HepG2 (cell line): ENCODE measurements around the gene RHBDF2. TPM values are rescaled to one million over a fixed set of nuclear protein-coding genes. Genes with fewer than 3 reads are reported as not detected.

Experiments used
- AGO2 ChIP-seq: fragments of 200-400 bp; formaldehyde crosslinking; optimal IDR thresholded peaks from 2 replicates; pipeline ENCODE3; 2017; ENCODE audit warnings: mild to moderate bottlenecking, low read depth, low read length, moderate library complexity
- BHLHE40 ChIP-seq: IDR thresholded peaks from 2 replicates; pipeline ENCODE4 v1.6.1; 2011; ENCODE audit warnings: low read length, improper control_type of control experiment
- BRD4 ChIP-seq: sonication (generic); formaldehyde crosslinking; IDR thresholded peaks from 2 replicates; pipeline ENCODE4 v1.4.0; 2020; ENCODE audit warnings: missing genetic modification reagents
- GLMP ChIP-seq: sonication (generic); formaldehyde crosslinking; IDR thresholded peaks from 2 replicates; pipeline ENCODE4 v1.9.0; 2021; ENCODE audit warnings: missing genetic modification reagents, mild to moderate bottlenecking, borderline replicate concordance
- HIC2 ChIP-seq: sonication (generic); formaldehyde crosslinking; IDR thresholded peaks from 2 replicates; pipeline ENCODE4 v1.9.0; 2022; ENCODE audit warnings: low read depth, missing genetic modification reagents
- KDM5B ChIP-seq: sonication (generic); formaldehyde crosslinking; IDR thresholded peaks from 2 replicates; pipeline ENCODE4 v1.4.0; 2020; ENCODE audit warnings: missing genetic modification reagents, mild to moderate bottlenecking, borderline replicate concordance
- KLF12 ChIP-seq: sonication (generic); formaldehyde crosslinking; IDR thresholded peaks from 2 replicates; pipeline ENCODE4 v1.4.0; 2020; ENCODE audit warnings: missing genetic modification reagents, borderline replicate concordance
- KLF13 ChIP-seq: sonication (generic); formaldehyde crosslinking; IDR thresholded peaks from 2 replicates; pipeline ENCODE4 v1.4.0; 2020; ENCODE audit warnings: mild to moderate bottlenecking, missing genetic modification reagents
- MBD4 ChIP-seq: IDR thresholded peaks from 2 replicates; pipeline ENCODE4 v1.6.1; 2012; ENCODE audit warnings: low read length, inconsistent platforms, borderline replicate concordance
- SAP130 ChIP-seq: IDR thresholded peaks from 2 replicates; pipeline ENCODE4 v1.6.1; 2016; ENCODE audit warnings: low read depth
- SMAD1 ChIP-seq: sonication (generic); formaldehyde crosslinking; IDR thresholded peaks from 2 replicates; pipeline ENCODE4 v1.4.0; 2020; ENCODE audit warnings: missing genetic modification reagents, low read depth, mild to moderate bottlenecking, borderline replicate concordance
- SMARCE1 ChIP-seq: fragments of 450-650 bp; IDR thresholded peaks from 2 replicates; pipeline ENCODE4 v1.6.1; 2017; ENCODE audit warnings: borderline replicate concordance
- TFDP2 ChIP-seq: sonication (generic); formaldehyde crosslinking; IDR thresholded peaks from 2 replicates; pipeline ENCODE4 v1.4.0; 2020; ENCODE audit warnings: missing genetic modification reagents
- TIGD3 ChIP-seq: sonication (generic); formaldehyde crosslinking; IDR thresholded peaks from 2 replicates; pipeline ENCODE4 v1.5.1; 2020; ENCODE audit warnings: mild to moderate bottlenecking, missing genetic modification reagents, borderline replicate concordance
- ZKSCAN5 ChIP-seq: sonication (generic); formaldehyde crosslinking; IDR thresholded peaks from 2 replicates; pipeline ENCODE4 v1.5.1; 2020; ENCODE audit warnings: mild to moderate bottlenecking, missing genetic modification reagents
- ZNF136 ChIP-seq: sonication (generic); formaldehyde crosslinking; IDR thresholded peaks from 2 replicates; pipeline ENCODE4 v1.8.1; 2022; ENCODE audit warnings: low read depth, mild to moderate bottlenecking, moderate library complexity, missing genetic modification reagents
- ZNF160 ChIP-seq: sonication (generic); formaldehyde crosslinking; IDR thresholded peaks from 2 replicates; pipeline ENCODE4 v1.8.0; 2022; ENCODE audit warnings: mild to moderate bottlenecking, inconsistent platforms, missing genetic modification reagents
- ZNF343 ChIP-seq: sonication (generic); formaldehyde crosslinking; IDR thresholded peaks from 2 replicates; pipeline ENCODE4 v1.4.0; 2020; ENCODE audit warnings: mild to moderate bottlenecking, missing genetic modification reagents
- ZNF660 ChIP-seq: sonication (generic); formaldehyde crosslinking; IDR thresholded peaks from 2 replicates; pipeline ENCODE4 v1.5.1; 2020; ENCODE audit warnings: mild to moderate bottlenecking, low read depth, missing genetic modification reagents, borderline replicate concordance
- ZNF670 ChIP-seq: sonication (generic); formaldehyde crosslinking; IDR thresholded peaks from 2 replicates; pipeline ENCODE4 v1.8.0; 2022; ENCODE audit warnings: mild to moderate bottlenecking, missing genetic modification reagents, borderline replicate concordance
- ZNF703 ChIP-seq: sonication (generic); formaldehyde crosslinking; IDR thresholded peaks from 2 replicates; pipeline ENCODE4 v1.5.1; 2020; ENCODE audit warnings: missing genetic modification reagents, mild to moderate bottlenecking, moderate library complexity, borderline replicate concordance
- ZNF775 ChIP-seq: sonication (generic); formaldehyde crosslinking; IDR thresholded peaks from 2 replicates; pipeline ENCODE4 v1.4.0; 2020; ENCODE audit warnings: missing genetic modification reagents, mild to moderate bottlenecking, moderate library complexity, borderline replicate concordance
- ZNF788 ChIP-seq: sonication (generic); formaldehyde crosslinking; IDR thresholded peaks from 2 replicates; pipeline ENCODE4 v1.5.0; 2020; ENCODE audit warnings: mild to moderate bottlenecking, missing genetic modification reagents, borderline replicate concordance
- ZNF878 ChIP-seq: sonication (generic); formaldehyde crosslinking; IDR thresholded peaks from 2 replicates; pipeline ENCODE4 v1.8.1; 2023; ENCODE audit warnings: mild to moderate bottlenecking, missing genetic modification reagents, moderate library complexity
- ZSCAN5A ChIP-seq: sonication (generic); formaldehyde crosslinking; IDR thresholded peaks from 2 replicates; pipeline ENCODE4 v1.8.0; 2022; ENCODE audit warnings: mild to moderate bottlenecking, missing genetic modification reagents, borderline replicate concordance
- polyA plus RNA-seq, 8 experiments: library from polyadenylated mRNA; depleted of rRNA in 3 of 8; stranded (reverse) in 7 of 8; unstranded in 1 of 8; fragments of >200 nt; fragmentation: Illumina TruSeq in 4 of 8; extraction: Trizol in 4 of 8; gene quantifications; 2 replicates each; pipeline versions ENCODE4 v1.2.1 to v1.2.3, GENCODE V29; 2011 to 2016; ENCODE audit warnings: low read depth in 4 of 8, missing spikeins in 1 of 8, mixed read lengths in 1 of 8; ENCODE audit not compliant: insufficient read depth in 1 of 8
- total RNA-seq, 5 experiments: library from RNA; depleted of rRNA; stranded (reverse); fragments of >200 nt; fragmentation: Illumina TruSeq; extraction: Trizol; gene quantifications; 2 replicates each; pipeline ENCODE4 v1.2.3, GENCODE V29; 2016; ENCODE audit warnings: low read depth in 1 of 5

RHBDF2 gene
- total and polyA plus RNA-seq, 2 of the 13 experiments (the other 11 are each of a cell fraction or from before 2014, with no cell fraction given) = 7.8 to 24.2 TPM

- TF ChIP-seq SAP130 (0 out of 2 replicates have a peak, but pooled peaks have one; percentile 17), GLMP (CRISPR knock-in tag) (no peak), ZNF343 (no peak), BRD4 (CRISPR knock-in tag) (no peak), HIC2 (0 out of 2 replicates have a peak, but pooled peaks have one; percentile 32), ZNF160 (CRISPR knock-in tag) (no peak), ZNF878 (CRISPR knock-in tag) (no peak), MBD4 (no peak), ZNF775 (no peak), ZNF788 (CRISPR knock-in tag) (no peak), AGO2 (no peak), ZKSCAN5 (CRISPR knock-in tag) (no peak), KLF13 (CRISPR knock-in tag) (no peak), ZNF703 (CRISPR knock-in tag) (no peak), ZNF660 (CRISPR knock-in tag) (no peak), SMAD1 (no peak), SMARCE1 (no peak), KLF12 (no peak), TIGD3 (no peak), ZSCAN5A (CRISPR knock-in tag) (no peak), ZNF670 (CRISPR knock-in tag) (no peak), BHLHE40 (peak; percentile 37; the same call in 1 of the 2 replicates), TFDP2 (CRISPR knock-in tag) (no peak), ZNF136 (no peak), KDM5B (CRISPR knock-in tag) (no peak; the same call in 1 of the 2 replicates)
These were observed 16.4 kb upstream of the RHBDF2 start (continued) for GRCh38 chr17:76517638-76518038.
